Measurements from ENCODE around the gene CHIT1. TPM values are rescaled to one million over a fixed set of nuclear protein-coding genes. Genes with fewer than 3 reads are reported as not detected.

The CHIT1 gene
- total RNA-seq, 4 donors from 2014 or later = 0.39 to 0.42 TPM; not detected in 2

DNA sequence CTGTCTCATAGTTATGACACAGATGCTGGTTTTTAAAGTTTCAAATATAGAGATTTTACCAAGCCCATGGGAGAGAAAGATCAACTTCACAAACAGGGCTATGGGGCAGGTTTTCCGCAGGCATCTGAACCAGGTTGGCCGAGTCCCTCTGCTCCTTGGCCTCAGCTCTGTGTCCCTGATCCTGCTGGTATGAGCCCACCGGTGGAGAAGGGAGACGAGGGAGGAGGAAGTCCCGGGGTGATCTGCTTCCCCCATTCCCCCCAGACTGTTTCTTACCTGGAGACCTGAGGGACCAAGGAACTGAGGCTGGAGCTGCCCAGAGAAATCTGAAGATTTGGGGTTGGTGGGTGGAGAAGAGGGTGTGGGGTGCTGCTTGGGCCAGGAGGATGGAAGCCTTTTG lies 46.9 kb upstream of the CHIT1 start:
- no peak for TF ChIP-seq POLR2A (IDR thresholded peaks at IDR 0.05)
- no peak for TF ChIP-seq EP300 (IDR thresholded peaks at IDR 0.05)
- TF ChIP-seq, protein P1, sequence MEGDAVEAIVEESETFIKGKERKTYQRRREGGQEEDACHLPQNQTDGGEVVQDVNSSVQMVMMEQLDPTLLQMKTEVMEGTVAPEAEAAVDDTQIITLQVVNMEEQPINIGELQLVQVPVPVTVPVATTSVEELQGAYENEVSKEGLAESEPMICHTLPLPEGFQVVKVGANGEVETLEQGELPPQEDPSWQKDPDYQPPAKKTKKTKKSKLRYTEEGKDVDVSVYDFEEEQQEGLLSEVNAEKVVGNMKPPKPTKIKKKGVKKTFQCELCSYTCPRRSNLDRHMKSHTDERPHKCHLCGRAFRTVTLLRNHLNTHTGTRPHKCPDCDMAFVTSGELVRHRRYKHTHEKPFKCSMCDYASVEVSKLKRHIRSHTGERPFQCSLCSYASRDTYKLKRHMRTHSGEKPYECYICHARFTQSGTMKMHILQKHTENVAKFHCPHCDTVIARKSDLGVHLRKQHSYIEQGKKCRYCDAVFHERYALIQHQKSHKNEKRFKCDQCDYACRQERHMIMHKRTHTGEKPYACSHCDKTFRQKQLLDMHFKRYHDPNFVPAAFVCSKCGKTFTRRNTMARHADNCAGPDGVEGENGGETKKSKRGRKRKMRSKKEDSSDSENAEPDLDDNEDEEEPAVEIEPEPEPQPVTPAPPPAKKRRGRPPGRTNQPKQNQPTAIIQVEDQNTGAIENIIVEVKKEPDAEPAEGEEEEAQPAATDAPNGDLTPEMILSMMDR (IDR thresholded peaks at IDR 0.05) = no peak
- Histone ChIP-seq H3K4me3 (no peak overlapping the region), H3K27me3 (no peaks in the 10 kb centered on the region), H3K27ac (peak overlapping the region in 3 of 4 donors; percentile 93 to 98 (median 95)), H3K36me3 (no peaks in the 10 kb centered on the region), H3K9me3 (no peaks in the 10 kb centered on the region), H3K4me1 (peaks cover 4 to 84% (median 58%) of the 10 kb centered on the region in 4 donors)
- no peak for DNase-seq (ENCODE audit: low spot score in 2 of 2)
- 90 to 92% methylated on average over 5 of the region's 5 CpGs for WGBS, 2 donors

DNA sequence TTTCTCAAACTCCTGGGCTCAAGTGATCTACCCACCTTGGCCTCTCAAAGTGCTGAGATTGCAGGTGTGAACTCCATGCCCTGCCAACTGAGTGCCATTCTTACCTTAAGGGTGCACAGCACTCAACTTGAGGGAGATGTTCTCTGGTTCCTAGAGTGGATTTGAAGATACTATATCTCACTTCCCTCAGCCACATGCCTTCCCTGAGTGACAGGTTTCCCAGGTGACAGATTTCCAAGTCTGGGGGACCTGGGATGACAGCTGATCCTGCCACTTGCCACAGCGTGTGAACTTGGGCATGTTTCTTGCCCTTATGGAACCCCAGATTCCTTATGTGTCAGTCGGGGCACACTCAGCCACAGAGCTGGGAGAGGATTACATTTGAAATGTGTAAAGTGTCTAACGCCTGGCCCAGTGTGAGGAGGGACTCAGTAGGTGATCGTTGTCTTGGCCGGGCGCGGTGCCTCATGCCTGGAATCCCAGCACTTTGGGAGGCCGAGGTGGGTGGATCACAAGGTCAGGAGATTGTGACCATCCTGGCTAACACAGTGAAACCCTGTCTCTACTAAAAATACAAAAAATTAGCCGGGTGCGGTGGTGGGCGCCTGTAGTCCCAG lies 46.3 kb upstream of the CHIT1 start:
- Histone ChIP-seq H3K27ac (peak overlapping the region; percentile 16 to 98 (median 88)), H3K4me3 (no peak overlapping the region), H3K36me3 (no peaks in the 10 kb centered on the region), H3K4me1 (peaks cover 4 to 86% (median 61%) of the 10 kb centered on the region in 4 donors), H3K9me3 (no peaks in the 10 kb centered on the region), H3K27me3 (no peaks in the 10 kb centered on the region)
- DNase-seq (ENCODE audit: low spot score in 2 of 2) = no peak
- WGBS, 2 donors = 78 to 95% methylated on average over 11 of the region's 11 CpGs
- no peak for TF ChIP-seq POLR2A (IDR thresholded peaks at IDR 0.05)
- TF ChIP-seq, protein P1 (IDR thresholded peaks at IDR 0.05) = no peak
- TF ChIP-seq EP300 (IDR thresholded peaks at IDR 0.05) = no peak

DNA sequence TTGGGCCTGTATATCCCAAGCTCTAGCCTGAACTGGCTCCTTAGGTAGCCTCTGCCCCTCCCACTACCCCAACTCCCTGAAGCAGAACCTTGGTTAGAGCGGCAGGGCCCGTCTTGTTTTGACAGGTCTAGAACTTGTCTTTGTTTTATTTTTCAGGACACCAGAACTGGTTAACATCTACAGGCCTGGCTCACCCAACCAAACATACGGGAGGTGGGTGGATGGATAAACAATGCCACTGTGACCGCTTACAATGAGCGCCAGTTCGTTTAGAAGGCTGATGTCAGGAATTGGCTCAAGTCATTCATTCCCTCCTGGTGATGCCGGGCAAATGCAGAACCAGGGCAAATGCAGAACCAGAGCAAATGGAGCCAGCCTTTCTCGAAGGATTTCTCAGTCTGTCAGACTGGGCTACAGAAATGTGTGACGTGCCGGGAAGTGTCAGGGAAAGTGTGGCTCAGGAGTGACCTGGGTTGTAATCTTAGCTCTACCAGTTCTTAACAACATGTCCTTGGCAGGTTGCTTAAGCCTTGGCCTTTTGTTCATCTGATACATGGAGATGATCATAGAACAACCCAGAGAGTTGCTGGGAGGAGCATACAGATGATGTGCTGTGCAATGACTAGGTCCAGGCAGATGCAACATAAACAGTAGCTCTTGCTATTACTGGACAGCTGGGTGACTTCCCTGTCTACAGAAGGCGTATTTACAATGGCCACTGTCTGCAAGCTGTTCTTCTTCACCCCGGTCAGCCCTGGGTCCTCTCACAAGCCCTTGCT lies 45.3 kb upstream of the CHIT1 start:
- WGBS, 2 donors = 46 to 49% methylated on average over 12 of the region's 12 CpGs
- TF ChIP-seq POLR2A (IDR thresholded peaks at IDR 0.05) = peak in 1 of 2 donors; percentile 63
- TF ChIP-seq EP300 (IDR thresholded peaks at IDR 0.05) = peak; percentile 85 to 92
- TF ChIP-seq, protein P1 (IDR thresholded peaks at IDR 0.05) = peak in 1 of 5 experiments; percentile 22
- peaks cover 4 to 90% (median 61%) of the 10 kb centered on the region in 4 donors for H3K4me1 ChIP-seq
- peak in 1 of 2 donors; percentile 89 for DNase-seq (ENCODE audit: low spot score in 2 of 2)
- no peaks in the 10 kb centered on the region for H3K27me3 ChIP-seq
- peak overlapping the region; percentile 79 to 98 (median 88) for H3K27ac ChIP-seq
- H3K9me3 ChIP-seq = no peaks in the 10 kb centered on the region
- no peaks in the 10 kb centered on the region for H3K36me3 ChIP-seq
- H3K4me3 ChIP-seq = no peak overlapping the region

DNA sequence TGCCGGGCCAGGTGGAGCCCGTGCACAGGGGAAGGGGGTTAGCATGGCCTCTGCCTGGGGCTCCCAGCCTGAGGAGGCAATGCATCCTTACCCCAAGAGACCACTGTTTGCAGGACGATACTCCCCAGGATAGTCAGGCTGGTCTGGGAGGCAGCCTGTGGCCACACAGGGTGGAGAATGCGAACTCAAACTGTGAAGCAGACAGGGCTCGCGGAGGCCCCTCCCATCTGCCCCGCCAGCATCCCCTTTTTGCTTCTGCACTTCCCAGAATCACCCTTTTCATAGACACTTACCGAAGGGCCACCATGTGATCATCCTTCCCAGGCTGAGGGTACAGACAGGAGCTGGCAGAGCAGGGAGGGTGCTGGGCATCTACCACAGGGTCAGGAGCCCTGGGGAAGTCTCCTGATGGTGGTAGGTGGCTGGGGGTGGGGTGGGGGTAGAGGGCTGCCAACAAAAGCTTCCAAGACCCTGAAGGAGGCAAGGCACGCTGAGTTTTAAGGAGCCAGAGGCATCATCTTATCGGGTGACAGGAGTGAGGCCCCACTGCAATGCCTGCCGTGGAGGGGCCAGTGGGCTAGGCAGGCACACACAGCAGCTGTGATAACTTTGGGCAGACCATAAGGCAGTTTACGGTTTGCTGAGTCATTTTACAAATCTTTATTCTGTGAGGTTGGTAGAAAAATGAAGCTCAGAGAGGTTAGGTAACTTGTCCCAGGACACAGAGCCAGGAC lies 44.6 kb upstream of the CHIT1 start:
- 67 to 75% methylated on average over 12 of the region's 12 CpGs for WGBS, 2 donors
- DNase-seq (ENCODE audit: low spot score in 2 of 2) = no peak
- H3K4me3 ChIP-seq = peak overlapping the region in 2 of 4 donors; percentile 33 to 37

More for the DNA sequence above, 44.6 kb upstream of the CHIT1 start:
- Histone ChIP-seq H3K36me3 (no peaks in the 10 kb centered on the region), H3K27ac (peak overlapping the region; percentile 79 to 98 (median 88)), H3K4me1 (peaks cover under 1 to 84% (median 57%) of the 10 kb centered on the region in 4 donors), H3K27me3 (no peaks in the 10 kb centered on the region), H3K9me3 (no peaks in the 10 kb centered on the region)
- TF ChIP-seq, protein P1 (IDR thresholded peaks at IDR 0.05) = no peak
- peak in 1 of 2 donors; percentile 24 for TF ChIP-seq POLR2A (IDR thresholded peaks at IDR 0.05)
- TF ChIP-seq EP300 (IDR thresholded peaks at IDR 0.05) = no peak

Measured in tibial nerve (tissue), 4 donors.